Psoas muscle (tissue), 8 donors: ENCODE measurements around the gene IGFBPL1. TPM values are rescaled to one million over a fixed set of nuclear protein-coding genes. Genes with fewer than 3 reads are reported as not detected.
"Not testable (repeated sequence)": the region's sequence is repeated elsewhere in the genome, so short reads cannot be mapped to it uniquely, and the experiment has no call there.

Source experiments
- ATAC-seq, 4 donors: fragments of 200-7000 bp; cut with Tn5 transposase; one replicate each; pipeline ENCODE4 v1.9.1; 2020; ENCODE audit warnings: moderate library complexity in 3 of 4, mild to moderate bottlenecking in 2 of 4
- DNase-seq, 2 donors: peaks; one replicate each; pipeline ENCODE4 v3.0.0-alpha.2; 2020
- H3K27ac ChIP-seq: fragments of 200-600 bp; one replicate; pipeline ENCODE4 v1.8.0; 2022
- H3K27me3 ChIP-seq, 3 donors: fragments of 200-600 bp in 1 of 3; one replicate each; pipeline versions ENCODE4 v1.6.1 to v1.8.0; 2013 to 2022; ENCODE audit warnings: low read length in 2 of 3, mild to moderate bottlenecking in 2 of 3, moderate library complexity in 1 of 3; ENCODE audit not compliant: insufficient read depth in 3 of 3
- H3K36me3 ChIP-seq, 2 donors: fragments of 200-600 bp in 1 of 2; one replicate each; pipeline versions ENCODE4 v1.6.1 to v1.8.0; 2013 to 2022; ENCODE audit warnings: low read depth in 1 of 2, mild to moderate bottlenecking in 1 of 2, moderate library complexity in 1 of 2; ENCODE audit not compliant: insufficient read depth in 1 of 2
- H3K4me1 ChIP-seq: fragments of 200-600 bp; one replicate; pipeline ENCODE4 v1.8.0; 2022
- H3K4me3 ChIP-seq: fragments of 200-600 bp; one replicate; pipeline ENCODE4 v1.8.0; 2022; ENCODE audit warnings: mild to moderate bottlenecking
- H3K9me3 ChIP-seq: fragments of 200-600 bp; one replicate; pipeline ENCODE4 v1.8.0; 2022
- CTCF ChIP-seq: fragments of 200-600 bp; IDR thresholded peaks from one replicate; pipeline ENCODE4 v1.8.0; 2022; ENCODE audit warnings: antibody characterized with exemption
- WGBS, 3 donors: extraction: QIAGEN DNeasy Blood & Tissue Kit; methylation state at CpG; one replicate each; pipeline versions ENCODE4 v1.1.6 to v1.1.7; 2013; 5-methylcytosine and 5-hydroxymethylcytosine counted together
- intact Hi-C, 2 donors: fragments of 100-400 bp; cut with DNase I; formaldehyde crosslinking; loops; one replicate each; pipeline versions ENCODE4 v1.11.0 to v1.14.2; 2022
- long read RNA-seq, 2 donors: library from polyadenylated mRNA; unstranded; transcript quantifications; one replicate each; pipeline ENCODE4 v2.0.0, GENCODE V29; 2021
- polyA plus RNA-seq, 3 donors: library from polyadenylated mRNA; stranded (reverse); fragments of 200-250 nt; gene quantifications; one replicate each; pipeline ENCODE4 v1.2.3, GENCODE V29; 2013
- total RNA-seq, 4 donors: library from RNA; stranded (reverse); fragmentation: NEBNext Ultra II Directional in 2 of 4; extraction: Animal tissue kit (Norgen Biotek cat#: 25700) in 2 of 4; gene quantifications; one replicate each; pipeline versions ENCODE4 v1.2.1 to v1.2.4, GENCODE V29; 2021 to 2023
- donor health status: healthy with polysubstance abuse.
- donor health status: DM: no; HTN: no; CAD: no; lungs with moderate emphysema.
- donor health status: Bipolar disorder and iron deficiency.
- donor health status: healthy.
- donor health status: DM: yes; HTN: yes; CAD: no.
- donor health status: DM: no; HTN: no; CAD: no.
- donor health status: DM: no; HTN: no; CAD: no.
- donor health status: DM: yes; HTN: yes; CAD: no.

IGFBPL1 gene
- total RNA-seq (under 1 TPM in 2 of 4 donors, not detected in 2; 0.42 to 0.51 TPM), polyA plus RNA-seq (under 1 TPM in 1 of 3 donors, not detected in 2; 0.10 TPM)
- long read RNA-seq, donor 1, result 0 reads
- long read RNA-seq, donor 2, result 0 reads

- Histone ChIP-seq H3K9me3 (no peaks in the 10 kb centered on the region), H3K36me3 (no peaks in the 10 kb centered on the region), H3K27ac (no peak within 1 kb of the TSS), H3K27me3 (peaks cover 7 to 50% (median 8%) of the 10 kb centered on the region in 3 donors), H3K4me1 (peaks cover 4% of the 10 kb centered on the region), H3K4me3 (peak within 1 kb of the TSS; percentile 58)
- ATAC-seq, result peak; percentile 52 to 62 (median 58)
- 1 to 2% (median 1%) methylated on average over 60 to 115 of the region's 115 CpGs for WGBS, 3 donors
- intact Hi-C loops, result no loop called here
- no peak for TF ChIP-seq CTCF
- DNase-seq, result no peak
Measured at GRCh38 chr9:38423973-38424843, at the start of gene IGFBPL1. Gene IGFBPL1 (minus strand): TSS chr9:38424454. CDS start chr9:38424424, 30 bp downstream.

- 64 to 79% (median 78%) methylated on average over 2 of the region's 2 CpGs for WGBS, 3 donors
- H3K27me3 ChIP-seq, H3K4me1 ChIP-seq, H3K4me3 ChIP-seq, H3K9me3 ChIP-seq, H3K36me3 ChIP-seq, ATAC-seq, H3K27ac ChIP-seq, DNase-seq, intact Hi-C loops: not testable (repeated sequence)
Measured at GRCh38 chr9:38472583-38473249, 48.5 kb upstream of the IGFBPL1 start.

GRCh38 chr9:38467404-38467803 is 43.1 kb upstream of the IGFBPL1 start:
- Histone ChIP-seq H3K9me3 (no peaks in the 10 kb centered on the region), H3K4me1 (no peaks in the 10 kb centered on the region), H3K27me3 (peaks cover 0 to 10% (median 1%) of the 10 kb centered on the region in 3 donors), H3K27ac (no peak overlapping the region), H3K36me3 (no peaks in the 10 kb centered on the region), H3K4me3 (no peak overlapping the region)
- intact Hi-C loops, result loop anchor here in 1 of 2 donors (10.0 kb wide), 1 partner anchor 53 kb away; no protein-coding TSS in a partner anchor
- DNase-seq, result no peak
- no peak for ATAC-seq
- WGBS, 3 donors, result 27 to 37% (median 33%) methylated on average over 3 of the region's 3 CpGs
- no peak for TF ChIP-seq CTCF

- WGBS, 3 donors, result 83 to 90% (median 90%) methylated on average over 3 of the region's 3 CpGs
- ATAC-seq, result no peak
- TF ChIP-seq CTCF, result no peak
- intact Hi-C loops, result no loop called here
- Histone ChIP-seq H3K36me3 (no peaks in the 10 kb centered on the region), H3K4me3 (no peak overlapping the region), H3K9me3 (peaks cover 13% of the 10 kb centered on the region), H3K4me1 (no peaks in the 10 kb centered on the region), H3K27ac (no peak overlapping the region), H3K27me3 (peaks cover 0 to 21% (median 2%) of the 10 kb centered on the region in 3 donors)
- DNase-seq, result no peak
Measured at GRCh38 chr9:38453835-38454234, 29.6 kb upstream of the IGFBPL1 start.

GRCh38 chr9:38451162-38451561 is 26.9 kb upstream of the IGFBPL1 start:
- ATAC-seq, result no peak
- H3K9me3 ChIP-seq, result peaks cover 13% of the 10 kb centered on the region
- intact Hi-C loops, result no loop called here

More at GRCh38 chr9:38451162-38451561, 26.9 kb upstream of the IGFBPL1 start:
- H3K4me3 ChIP-seq, result no peak overlapping the region
- no peak for TF ChIP-seq CTCF
- H3K27ac ChIP-seq, result no peak overlapping the region
- no peak for DNase-seq
- peaks cover 0 to 16% (median 2%) of the 10 kb centered on the region in 3 donors for H3K27me3 ChIP-seq
- no peaks in the 10 kb centered on the region for H3K4me1 ChIP-seq
- no peaks in the 10 kb centered on the region for H3K36me3 ChIP-seq
